ENCODE results near the gene C1QL4.
A peak's percentile ranks its signal among the peaks of the same experiment; 100 is the strongest.

Gene C1QL4

DNA sequence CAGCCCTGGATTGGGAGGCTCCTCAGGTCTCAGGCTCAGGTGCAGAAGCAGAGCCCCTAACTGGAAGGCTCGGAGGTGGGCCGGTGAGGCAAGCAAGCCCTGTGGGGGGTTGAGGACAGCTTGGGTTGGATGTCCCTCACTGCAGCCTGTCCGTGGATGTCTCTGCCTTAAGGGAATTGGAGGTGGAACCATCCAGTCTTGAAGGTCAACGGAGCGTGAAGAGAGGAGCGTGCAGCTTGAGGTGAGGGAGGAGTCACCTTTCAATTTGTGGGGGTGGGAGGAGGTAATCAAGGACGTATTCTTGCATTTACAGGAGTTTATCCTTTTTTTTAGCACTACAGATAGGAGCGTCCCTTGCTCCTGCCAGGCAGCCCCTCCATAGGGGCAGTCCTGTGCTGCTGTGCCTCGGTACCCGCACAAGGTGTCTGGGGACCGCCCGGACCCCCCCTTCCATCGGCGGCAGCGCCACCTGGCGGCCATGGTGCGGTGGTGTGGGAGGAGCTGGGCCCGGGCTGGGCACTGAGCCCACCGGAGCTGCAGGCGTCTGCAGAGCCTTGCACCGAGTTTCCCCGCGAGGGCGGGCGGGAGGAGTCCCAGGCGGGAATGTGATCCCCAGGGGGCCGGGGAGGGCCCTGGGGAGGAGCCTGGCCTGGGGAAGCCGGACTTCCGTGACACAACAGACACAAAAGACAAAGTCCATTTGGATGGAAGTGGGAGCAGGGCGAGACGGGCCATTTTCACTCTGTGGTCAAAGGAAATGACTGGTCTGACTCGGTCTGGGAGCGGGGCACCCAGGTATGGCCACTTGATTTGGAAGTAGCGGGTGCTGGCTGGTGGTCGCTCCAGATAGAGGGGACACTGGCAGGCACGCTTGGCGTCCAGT, 10.6 kb upstream of the C1QL4 start:
- DNase-seq (ENCODE audit: low read depth in 2 of 2), result peak; percentile 62 to 63

DNA sequence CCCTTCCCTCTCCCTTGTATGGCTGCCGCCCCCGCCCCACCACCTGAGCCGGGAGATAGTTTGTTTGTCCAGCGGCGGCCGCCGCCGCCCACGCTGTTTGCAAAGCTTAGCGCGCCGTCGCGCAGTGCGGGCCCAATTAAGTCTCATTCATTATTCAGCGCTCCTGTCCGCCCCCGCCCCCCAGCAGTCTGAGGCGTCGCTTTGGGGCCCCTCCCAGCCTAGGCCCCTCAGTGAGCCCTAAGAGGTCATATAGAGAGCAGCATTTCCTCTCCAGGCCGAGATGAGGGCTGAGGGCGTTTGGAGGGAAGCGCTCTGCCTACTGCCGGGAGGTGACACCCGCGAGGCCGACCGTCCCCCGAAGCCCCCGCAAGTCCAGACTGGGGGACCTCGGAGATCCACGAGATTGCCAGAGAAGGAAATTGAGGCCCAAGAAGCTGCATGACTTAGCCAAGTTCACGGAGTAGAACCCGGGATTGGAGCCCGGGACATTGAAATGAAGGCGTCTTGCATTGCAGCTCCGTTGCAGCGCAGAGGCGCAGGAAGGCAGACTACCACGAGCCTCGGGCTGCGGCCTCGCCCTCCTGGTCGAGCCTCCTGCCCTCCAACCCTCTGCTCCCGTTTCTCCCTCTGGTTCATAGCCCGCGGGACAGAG, 9.8 kb upstream of the C1QL4 start, which contains the start of gene DNAJC22:
TSS of gene DNAJC22 (plus strand) at position 230 of the 652 bp plus-strand sequence. CDS start 1,985 bp downstream, outside the sequence.
- DNase-seq (ENCODE audit: low read depth in 2 of 2), result no peak

DNA sequence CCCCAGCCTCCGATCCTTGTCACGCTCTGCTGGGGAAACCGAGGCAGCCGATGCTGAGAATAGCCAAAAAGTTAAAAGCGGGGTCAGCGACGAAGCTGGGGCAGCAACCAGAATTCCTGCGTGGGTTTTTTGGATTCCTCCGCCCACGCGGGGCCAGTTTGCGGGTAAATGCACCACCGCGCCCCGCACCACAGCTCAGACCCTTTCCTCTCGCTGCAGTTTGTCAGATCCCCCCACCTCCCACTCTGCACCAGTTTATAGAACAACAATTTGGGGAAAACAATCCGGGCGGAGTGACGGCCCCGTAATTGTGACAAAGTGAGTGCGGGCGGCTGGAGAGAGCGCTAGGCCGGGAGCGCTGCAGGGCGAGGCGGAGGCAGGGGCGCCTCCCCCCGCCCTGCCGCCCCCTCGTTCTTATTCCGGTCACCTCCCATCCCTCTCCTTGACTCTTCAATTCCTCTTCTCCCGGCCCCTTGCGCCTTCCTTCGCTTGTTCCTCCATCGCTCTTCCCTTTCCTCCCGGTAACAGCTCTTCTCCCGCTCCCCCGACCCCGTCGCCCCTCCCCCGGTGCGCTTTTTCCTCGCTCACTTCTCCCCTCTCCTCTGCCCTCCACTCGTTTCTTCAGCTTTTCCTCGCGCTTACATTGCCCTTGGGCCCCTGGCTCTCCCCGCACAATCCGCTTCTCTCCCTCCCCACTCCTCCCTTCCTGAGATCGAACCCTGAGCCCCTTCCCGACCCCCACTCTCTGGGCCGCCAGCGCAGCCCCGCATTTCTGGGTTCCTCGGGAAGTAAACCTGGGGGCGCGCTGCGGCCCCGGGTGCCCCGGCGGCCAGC, 9.1 kb upstream of the C1QL4 start:
- no peak for DNase-seq (ENCODE audit: low read depth in 2 of 2)

DNA sequence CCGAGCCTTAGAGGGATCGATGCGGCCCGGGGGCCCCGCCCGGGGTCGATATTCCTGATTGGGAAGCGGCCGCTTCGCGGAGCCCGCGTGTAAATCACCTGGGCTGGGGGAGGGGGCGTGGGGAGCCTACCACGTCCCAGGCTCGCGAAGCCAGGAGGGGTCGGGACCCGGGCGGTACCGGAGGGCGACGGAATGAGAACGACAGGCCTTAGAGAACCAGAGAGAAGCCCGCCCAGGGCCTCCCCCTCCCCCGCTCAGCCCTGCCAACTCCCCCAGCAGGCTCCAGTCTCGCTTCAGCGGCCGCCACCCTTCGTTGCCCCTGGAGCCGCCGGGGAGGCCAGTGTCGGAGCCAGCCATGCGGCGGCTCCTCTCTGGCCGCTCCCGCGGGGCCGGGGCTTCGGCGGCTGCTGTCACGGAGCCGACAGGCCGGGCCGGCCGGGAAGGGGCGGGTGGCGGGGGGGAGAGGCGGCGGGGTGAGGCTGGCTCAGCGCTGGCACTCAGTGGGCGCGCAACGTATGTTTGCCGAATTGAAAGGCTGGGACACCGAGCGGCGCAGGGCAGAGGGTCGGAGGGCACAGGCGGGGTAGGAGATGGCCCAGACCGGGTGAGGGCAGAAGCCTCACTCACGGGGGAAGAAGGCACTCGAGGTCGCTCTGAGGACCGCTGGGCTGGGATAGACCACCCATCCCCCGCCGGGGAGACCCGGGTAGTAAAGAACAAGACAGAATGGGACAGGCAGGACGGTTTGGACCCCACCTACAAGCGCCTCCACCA, 8.2 kb upstream of the C1QL4 start:
- no peak for DNase-seq (ENCODE audit: low read depth in 2 of 2)

DNA sequence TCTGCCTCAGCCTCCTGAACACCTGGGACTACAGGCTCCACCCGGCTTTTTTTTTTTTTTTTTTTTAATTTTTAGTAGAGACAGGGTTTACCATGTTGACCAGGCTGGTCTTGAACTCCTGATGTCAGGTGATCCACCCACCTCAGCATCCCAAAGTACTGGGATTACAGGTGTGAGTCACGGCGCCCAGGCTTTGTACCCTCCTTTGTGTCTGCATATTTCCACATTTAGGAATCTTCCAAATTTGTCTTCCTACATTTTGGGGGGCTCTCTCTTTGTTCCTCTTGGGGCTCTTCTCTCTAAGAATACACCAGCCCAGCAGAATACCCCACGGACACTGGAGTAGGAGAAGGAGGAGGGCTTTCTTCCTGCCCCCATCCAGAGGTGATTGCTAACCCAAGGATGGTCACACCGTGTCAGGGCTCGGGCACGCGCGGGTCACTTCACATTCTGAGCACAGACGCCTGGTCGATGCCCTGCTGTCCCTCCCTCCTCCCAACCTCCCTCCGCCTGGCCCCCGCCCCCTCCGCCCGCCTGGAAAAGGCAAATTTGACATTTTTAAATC, 7.6 kb upstream of the C1QL4 start:
- DNase-seq (ENCODE audit: low read depth in 2 of 2), result no peak

DNA sequence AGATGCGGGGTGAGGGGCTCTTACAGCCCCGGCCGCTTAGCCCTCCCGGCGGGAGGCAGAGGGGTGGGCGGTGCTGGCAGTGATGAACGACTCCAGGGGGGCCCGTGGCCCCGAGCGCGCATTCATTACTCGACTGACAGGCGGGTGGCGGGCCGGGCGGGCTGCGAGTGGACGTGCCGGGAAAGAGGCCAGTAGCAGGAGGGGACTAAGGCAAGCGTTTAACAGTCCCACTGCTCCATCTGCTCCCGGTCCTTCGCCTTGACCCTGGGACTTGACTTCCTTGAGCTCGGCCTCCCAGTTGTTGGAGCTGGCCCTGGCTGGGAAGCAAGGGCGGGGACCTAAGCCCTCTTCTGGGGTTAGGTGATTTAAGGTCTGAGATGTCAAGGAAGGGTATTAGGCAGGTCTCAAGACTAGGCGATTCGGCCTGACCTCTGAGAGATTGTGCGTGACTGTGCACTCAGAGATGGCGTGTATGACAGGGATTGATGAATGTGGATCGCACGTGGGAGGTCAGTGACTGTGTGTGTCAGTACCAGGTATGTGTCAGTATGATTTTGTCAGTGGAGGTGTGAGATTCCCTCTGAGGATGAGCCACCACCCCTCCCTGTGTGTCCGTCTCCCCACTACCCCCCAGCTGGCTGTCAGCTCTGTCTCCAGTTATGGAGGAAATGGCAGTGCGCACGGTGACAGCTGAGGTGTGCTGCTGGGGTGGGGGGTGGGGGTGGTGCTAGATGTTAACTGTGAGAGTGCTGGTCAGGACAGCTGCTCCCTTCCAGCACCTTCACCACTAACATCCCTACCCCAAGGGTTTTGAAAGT, 6.1 kb upstream of the C1QL4 start:
- DNase-seq (ENCODE audit: low read depth in 2 of 2), result no peak

DNA sequence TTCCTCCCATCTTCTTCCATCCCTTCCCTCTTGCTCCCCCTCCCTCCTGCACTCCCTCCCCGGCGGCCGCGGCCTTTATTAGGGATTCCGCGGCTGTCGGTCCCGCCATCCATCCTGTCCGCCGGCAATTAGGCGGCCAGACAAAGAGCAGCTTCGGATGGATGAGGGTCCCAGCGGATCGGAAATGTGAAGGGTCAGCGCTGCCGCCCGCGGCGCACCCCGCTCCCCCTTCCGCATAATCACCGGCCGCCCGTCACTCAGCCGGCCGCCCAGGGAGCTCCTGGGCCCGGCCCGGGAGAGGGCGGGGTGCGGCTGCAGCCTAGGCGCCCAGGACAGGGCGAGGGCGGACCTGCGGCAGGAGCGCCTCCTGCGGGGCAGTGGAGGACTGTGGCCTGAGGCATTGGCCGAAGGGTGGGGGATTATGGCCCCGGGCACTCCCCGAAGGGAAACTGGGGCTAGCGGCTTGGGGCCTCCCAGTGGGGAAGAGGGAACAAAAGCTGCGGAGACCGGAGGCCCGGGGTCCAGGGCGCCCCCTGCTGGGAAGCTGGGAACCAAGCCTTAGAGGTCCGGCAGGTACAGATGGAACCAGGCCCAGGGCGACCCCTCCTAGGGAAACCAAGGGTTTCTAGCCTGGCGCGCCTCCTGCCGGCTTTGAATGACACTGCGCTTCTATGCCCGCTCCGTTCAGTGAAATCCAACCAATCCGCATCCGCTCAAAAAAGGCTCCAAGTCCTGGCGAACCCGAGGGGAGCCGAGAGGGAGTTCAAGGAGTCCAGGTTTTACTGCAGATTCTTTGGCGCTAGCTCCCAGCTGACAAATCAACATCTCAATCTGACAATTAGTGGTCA, 5.3 kb upstream of the C1QL4 start:
- DNase-seq (ENCODE audit: low read depth in 2 of 2), result peak; percentile 69 to 79

DNA sequence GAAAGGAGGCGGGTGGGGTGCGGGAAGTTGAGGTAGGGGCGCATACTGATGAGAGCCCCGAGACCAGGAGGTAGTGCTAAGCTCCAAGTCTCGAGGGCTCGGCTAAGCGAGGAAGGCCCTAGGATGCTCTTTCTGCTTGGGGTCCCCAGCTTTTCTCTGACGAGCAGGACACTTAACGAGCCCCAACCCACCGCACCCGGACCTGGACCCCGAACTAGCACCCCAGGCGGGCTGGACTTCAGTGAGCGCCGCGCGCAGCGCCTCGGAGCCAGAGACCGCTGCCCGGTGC, 4.7 kb upstream of the C1QL4 start:
- no peak for DNase-seq (ENCODE audit: low read depth in 2 of 2)

DNA sequence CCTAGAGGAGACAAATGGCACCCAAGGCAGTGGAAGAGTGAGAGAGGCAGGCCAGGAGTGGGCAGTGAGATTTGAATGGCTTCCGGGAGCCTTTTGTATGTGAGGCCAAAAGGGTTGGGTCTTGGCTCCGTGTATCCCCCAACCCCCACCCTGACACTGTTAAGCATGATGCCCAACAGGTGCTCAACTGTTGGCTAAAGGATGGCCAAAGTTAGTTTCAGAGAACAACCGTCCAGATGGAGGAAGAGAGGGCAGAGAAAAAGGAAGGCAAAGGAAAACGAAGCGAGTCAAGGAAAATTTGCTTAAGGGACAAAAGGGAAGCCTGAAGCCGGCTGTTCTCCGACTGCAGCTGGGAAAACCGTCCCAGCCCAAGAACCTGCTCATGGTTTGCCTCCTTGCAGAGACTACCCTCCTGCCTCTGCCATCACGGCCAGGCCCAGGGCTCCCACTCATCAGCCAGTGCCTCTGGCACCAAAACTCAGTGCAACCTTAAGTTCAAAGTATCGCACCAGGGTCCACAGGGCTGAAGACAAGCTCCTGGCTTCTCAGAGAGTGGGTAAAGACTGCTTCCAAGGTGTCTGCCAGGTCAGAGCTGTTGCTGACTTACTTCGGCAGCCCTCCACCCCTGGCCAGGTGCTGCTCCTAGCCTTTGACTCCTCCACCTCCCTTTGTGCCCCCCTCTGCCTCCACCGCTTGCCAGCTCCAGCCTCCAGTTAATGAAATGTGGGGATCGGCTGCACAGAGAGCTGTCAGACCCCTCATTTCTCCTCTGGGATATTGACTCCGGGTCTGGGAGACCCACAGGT, 4.2 kb upstream of the C1QL4 start:
- no peak for DNase-seq (ENCODE audit: low read depth in 2 of 2)

DNA sequence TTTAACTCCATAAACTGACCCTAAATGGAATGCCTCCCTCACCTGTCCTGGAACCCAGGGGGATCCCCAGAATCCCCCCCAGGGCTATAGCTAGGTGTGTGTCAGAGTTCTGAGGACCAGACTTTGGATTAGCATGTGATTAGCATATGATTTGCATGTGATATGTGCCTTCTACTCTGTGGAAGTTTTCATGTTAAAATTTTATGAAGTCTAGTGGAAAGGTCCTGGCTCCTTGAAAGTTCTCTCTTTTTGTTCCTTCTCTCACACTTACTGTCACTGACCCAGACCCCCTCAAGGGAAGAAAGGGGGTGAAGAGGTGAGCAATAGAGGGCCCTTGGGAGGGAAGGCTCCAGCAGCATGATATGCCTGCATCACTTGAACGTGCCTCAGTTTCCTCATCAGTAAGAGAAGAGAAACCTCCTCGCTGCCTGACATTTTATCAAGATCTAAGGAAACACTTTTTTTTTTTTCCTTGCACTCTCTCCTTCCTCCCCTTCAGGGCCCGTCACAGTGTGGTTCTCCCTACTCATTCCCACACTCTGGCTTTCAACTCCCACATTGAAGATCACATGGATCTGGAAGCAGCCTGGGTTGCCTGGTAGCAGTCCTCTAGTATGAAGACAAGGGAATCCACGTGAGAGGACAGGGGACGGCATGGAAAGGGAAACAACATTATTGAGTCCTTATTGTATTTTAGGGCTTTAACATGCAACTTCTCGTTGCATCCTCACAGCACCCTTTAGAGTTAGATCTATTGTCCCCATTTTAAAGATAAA, 3.3 kb upstream of the C1QL4 start:
- no peak for DNase-seq (ENCODE audit: low read depth in 2 of 2)

DNA sequence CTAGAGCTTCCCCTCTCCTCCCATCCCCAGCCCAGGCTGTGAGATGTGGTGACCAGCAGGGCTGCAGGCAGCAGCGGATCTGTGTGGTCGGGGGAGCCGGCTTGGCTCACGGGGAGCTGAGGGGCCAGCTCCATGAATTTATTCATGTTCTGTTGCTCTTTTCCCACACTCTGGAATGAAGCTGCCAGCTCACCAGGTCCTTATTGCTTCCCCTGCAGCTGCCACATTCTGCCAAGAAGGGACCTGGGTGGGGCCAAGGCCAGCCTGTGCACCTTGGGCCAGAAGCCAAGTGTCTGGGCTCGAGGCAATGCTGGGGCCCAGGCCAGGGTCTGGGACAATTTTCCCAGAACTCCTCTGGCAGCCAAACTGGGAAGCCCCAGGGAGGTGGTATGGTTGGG, 2.5 kb upstream of the C1QL4 start:
- DNase-seq (ENCODE audit: low read depth in 2 of 2), result no peak

DNA sequence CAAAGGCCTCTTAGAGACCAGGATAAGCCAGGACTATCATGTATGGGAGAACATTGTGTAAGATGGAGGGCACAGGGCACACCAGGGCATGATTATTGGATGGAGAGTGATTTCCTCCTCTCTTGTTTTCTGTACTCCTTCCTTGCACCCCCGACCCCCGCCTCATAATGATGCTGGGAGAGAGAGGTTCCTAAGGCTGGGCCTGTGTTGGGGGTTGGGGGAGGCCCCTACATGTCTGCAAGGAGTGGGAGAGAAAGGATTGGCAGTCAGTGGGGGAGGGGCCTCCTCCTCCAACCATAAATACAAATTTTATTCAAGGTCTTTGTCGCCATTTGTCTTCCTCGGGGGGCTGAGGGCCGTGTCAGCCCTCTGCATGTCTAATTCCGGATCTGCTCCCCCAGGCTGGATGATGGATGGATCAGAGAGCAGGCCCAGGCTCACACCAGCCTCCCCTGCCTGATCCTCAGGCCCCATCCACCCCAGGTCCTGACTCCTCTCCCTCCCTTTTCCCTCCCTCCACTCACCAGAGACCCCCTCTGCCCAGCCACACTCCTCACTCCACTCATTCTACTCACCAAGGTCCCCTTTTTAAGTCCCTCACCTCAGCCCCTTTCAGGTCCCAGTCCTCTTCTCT, 2.0 kb upstream of the C1QL4 start:
- no peak for DNase-seq (ENCODE audit: low read depth in 2 of 2)

DNA sequence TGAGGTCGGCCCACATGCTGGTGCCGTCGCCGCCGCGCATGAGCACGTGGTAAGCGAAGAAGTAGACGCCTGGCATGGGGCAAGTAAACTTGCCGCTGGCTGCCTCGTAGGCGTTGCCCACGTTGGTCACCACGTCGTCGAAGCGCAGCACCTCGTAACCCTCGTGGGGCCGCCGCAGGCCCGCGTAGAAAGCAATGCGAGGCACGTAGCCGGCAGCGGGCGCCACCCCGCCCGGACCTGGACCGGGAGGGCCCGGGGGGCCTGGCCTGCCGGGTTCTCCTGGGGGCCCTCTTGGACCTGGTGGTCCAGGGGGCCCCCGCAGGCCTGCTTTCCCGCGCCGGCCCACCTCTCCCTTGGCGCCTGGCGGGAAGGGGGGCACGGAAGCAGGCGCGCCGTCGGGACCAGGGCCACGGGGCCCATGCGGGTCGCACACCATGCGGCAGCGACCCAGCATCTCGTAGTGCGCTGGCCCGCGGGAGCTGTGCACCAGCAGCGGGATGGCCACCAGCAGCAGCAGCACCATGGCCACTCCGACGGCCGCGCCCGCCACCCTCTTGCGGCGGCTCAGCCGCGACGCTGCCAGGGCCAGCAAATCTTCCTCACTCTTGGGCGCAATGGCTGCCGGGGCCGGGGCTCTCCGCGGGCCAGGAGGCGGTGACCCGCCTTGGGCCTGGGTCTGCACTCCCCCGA, 888 bp downstream of the C1QL4 start:
- no peak for DNase-seq (ENCODE audit: low read depth in 2 of 2)

DNA sequence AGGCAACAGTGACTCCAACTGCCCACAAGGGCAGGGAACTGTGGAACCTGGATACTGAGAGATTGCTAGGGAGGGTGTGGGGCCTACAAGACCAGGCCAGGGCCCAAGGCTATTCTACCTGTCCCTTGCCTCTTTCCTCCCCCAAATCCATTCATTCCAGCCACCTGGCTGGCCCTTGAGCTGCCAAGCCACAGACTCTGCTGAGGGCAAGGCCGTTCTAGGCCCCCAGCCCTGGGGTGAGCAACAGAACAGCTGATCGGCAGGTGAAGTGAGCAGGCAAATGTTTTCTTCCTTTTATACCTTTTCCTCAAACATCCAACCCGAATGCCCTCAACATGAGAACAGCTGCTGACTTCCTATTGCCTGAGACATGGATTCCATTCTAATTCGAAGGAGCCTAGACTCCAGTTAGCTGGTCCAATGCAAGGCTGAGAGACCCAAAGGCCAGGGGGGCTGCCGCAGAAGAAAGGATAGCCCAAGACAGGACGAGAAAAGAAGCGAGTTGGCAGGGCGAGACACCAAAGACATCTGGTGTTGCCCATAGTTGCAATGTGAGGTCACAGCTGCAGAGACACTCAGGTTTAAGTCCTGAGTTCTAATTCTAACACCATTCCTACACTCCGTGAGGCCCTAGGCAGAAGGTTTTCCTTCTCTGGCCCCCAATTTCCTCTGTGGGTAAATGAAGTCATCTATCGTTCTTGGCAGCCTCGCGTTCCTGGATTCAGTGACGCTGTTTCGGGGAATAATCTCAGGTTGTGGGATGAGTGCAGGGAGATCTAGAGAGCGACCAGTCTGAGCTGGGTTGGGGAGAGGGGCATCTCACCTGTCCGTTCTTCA, 1.7 kb downstream of the C1QL4 start:
- DNase-seq (ENCODE audit: low read depth in 2 of 2), result no peak

DNA sequence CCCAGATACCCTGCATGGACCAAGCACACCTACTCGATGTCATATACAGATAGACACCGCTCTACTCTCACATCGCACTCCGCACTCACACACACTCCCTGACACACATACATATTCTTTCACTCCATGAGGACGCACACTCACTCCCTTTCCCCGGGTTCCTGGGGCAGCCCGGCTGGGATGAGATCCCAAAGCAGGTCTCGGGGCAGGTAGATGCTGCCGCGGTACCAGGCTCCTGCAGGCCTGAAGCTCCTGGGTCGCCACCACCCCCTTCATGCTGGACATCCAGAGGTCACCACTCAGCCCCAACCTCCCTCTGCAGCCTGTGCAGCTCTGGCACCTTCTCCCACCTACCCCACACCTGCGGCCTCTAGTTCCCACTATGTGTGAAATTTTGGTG, 2.3 kb downstream of the C1QL4 start:
- no peak for DNase-seq (ENCODE audit: low read depth in 2 of 2)

DNA sequence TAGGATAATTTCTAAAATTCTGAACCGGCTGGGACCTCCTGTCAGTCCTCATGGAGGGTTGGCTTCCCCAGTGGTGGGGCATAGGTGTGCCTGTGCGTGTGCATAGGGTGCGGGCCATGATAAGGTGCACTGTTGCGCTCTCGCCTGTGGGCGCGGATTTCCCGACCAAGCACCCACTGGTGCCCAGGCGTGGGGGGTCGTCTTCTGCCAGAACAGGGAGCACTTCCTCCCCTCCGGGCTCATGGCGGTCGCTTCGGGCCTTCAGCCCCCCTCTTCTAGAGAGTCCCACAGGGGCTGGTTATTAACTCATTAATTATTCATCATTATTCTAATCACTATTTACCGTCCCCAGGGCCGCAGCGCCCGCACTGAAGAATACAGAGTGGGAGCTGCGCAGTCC, 2.8 kb downstream of the C1QL4 start:
- DNase-seq (ENCODE audit: low read depth in 2 of 2), result no peak
